GM19395 (cell line): ENCODE results near the gene LTC4S.
"Not testable (repeated sequence)": the region's sequence is repeated elsewhere in the genome, so short reads cannot be mapped to it uniquely, and the experiment has no call there.

Source experiments
- ATAC-seq: cut with Tn5 transposase; IDR thresholded peaks from one replicate; pipeline ENCODE4 v1.9.1; 2021; ENCODE audit warnings: mild to moderate bottlenecking, moderate library complexity; ENCODE audit not compliant: unreplicated experiment

LTC4S gene

GRCh38 chr5:179823937-179824744, 30.4 kb downstream of the LTC4S start:
- no peak for ATAC-seq

GRCh38 chr5:179824745-179825112, 30.9 kb downstream of the LTC4S start:
- no peak for ATAC-seq

- no peak for ATAC-seq
These were observed 31.9 kb downstream of the LTC4S start for GRCh38 chr5:179825655-179826182.

DNA sequence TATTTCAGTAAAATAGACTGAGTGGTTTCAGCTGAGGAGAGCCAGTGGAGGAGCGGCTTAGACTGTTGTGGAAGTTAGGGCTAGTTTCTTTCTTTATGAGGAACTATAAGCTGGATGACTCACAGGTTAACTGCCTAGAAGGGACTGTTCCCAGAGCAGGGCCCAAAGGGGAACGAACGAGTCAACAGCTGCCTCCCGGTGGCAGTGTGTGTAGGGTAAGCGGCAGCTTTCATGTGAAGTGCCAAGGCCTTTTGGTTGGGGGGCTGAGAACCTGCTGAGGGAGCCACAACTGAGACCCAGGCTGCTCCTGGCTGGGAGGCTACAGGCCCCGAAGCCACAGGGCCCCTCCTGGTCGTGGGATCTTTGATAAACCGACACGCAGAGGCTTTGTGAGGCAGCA, 33.9 kb downstream of the LTC4S start:
- ATAC-seq = no peak

GRCh38 chr5:179828756-179829421, 35.1 kb downstream of the LTC4S start:
- ATAC-seq = no peak

DNA sequence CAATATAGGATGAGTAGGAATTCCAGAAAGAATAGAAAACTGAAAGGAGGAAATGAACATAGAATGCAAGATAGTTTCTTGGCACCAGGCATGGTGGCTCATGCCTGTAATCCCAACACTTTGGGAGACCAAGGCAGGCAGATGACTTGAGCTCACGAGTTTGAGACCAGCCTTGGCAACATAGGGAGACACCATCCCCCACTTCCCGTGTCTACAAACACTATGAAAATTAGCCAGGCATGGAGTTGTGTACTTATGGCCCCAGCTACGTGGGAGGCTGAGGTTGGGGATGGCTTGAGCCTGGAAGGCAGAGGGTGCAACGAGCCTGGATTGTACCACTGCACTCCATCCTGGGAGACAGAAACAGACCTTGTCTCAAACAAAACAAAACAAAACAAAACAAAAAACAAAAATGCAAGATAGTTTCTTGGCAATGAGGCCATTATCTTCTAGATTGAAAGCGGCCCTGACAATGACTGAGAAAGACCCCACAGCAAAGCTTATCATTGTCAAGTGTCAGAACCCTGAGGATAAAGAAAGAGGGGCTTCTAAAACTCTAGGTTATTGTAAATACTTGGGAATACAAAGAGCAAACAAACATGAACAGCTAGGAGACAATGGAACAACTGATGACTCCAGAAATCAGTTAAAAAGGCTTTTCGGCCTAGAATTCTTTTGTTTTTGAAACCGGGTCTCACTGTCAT, 36.1 kb downstream of the LTC4S start:
- no peak for ATAC-seq

DNA sequence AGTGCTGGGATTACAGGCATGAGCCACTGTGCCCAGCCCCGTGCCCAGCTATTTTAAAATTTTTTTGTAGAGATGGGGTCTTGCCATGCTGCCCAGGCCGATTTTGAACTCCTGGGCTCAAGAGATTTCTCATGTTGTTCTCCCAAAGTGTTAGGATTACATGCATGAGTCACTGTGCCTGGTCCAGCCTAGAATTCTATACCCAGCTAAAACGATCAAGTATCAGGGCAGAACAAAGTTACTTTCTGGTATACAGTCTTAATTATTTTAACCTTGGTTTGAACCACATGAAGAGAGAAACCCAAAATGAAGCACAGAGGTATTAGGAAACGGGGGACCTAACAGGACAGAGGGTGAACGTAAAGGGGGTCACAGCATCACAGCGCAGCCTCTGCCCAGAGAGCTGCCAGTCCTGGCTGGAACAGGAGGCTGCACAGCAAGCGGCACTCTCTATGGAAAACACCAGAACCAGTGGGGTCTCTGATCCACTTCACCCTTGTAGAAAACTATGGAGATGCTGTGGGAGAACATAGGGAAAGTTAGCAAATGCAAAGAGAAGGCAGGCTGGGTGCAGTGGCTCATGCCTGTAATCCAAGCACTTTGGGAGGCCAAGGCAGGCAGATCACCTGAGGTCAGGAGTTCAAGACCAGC, 37.2 kb downstream of the LTC4S start:
- no peak for ATAC-seq

DNA sequence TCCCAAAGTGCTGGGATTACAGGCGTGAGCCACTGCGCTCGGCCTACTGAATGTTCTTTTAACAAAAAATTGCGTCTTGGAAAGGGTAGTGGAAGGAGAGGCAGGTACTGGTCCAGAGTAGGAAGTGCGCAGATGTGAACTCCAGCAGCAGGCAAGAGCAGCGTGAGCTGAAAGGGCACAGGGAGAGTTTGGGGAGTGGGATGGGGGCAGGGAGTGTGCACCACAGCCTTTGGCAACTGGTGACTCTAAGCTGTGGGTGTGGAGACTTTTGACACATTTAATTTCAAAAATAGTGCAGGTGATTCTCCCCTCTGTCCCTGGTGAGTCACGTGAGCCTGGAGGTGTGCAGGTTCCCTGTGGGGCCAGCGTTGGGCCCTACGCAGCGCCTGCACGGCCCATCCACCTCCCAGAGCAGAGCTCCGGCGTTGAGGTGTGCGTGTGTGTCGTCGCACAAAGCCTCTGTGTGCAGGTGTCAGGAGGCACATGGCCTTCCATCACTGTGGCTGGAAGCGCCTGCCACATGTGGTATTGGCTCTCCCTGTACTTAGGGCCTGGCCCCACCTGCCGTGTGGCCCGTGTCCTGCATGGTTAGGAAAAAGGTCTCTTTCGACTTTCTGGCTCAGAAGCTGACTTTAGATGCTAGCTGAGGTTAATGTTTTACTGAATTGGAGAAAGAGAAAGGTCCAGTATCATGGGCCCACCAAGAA, 38.4 kb downstream of the LTC4S start:
- ATAC-seq = no peak

- no peak for ATAC-seq
These were observed 39.4 kb downstream of the LTC4S start for GRCh38 chr5:179833056-179833708.

DNA sequence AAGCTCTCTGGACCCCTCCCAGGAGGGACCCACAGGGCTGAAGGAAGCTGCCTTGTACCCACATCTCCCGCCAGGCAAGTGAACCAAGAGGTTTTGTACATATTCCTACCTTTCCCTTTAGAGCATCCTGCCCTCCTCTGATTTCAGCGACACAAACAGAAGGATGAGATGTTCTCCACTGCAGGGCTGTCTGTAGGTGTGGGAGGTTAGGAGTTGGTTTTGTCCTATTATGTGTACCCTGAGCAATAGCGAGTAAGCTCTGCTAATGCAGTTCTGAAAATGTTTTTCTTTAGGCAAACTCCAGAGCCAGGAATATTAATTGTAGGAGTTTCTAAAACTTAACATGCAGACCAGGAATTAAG, 39.9 kb downstream of the LTC4S start:
- no peak for ATAC-seq

DNA sequence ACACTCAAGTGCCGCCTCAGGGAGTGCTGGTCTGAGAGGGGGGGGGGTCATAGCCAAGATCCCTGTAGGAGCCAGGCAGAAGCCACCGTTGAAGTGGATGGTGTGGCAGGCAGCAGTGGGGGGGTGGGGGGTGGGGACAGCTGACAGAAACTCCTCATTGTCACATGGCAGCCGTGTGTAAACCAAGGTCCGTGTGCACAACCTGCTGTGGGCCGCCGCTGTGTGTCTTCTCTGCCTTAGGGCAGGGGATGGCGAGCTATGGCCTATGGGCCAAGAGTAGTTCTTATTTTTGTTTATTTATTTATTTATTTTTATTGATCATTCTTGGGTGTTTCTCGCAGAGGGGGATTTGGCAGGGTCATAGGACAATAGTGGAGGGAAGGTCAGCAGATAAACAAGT, 40.3 kb downstream of the LTC4S start:
- no peak for ATAC-seq

DNA sequence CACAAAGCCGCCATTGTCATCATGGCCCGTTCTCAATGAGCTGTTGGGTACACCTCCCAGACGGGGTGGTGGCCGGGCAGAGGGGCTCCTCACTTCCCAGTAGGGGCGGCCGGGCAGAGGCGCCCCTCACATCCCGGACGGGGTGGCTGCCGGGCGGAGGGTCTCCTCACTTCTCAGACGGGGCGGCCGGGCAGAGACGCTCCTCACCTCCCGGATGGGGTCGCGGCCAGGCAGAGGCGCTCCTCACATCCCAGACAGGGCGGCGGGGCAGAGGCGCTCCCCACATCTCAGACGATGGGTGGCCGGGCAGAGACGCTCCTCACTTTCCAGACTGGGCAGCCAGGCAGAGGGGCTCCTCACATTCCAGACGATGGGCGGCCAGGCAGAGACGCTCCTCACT, 41.1 kb downstream of the LTC4S start:
- ATAC-seq = not testable (repeated sequence)

- ATAC-seq = peak; percentile 70
These were observed 42.6 kb downstream of the LTC4S start for GRCh38 chr5:179836225-179837019.

DNA sequence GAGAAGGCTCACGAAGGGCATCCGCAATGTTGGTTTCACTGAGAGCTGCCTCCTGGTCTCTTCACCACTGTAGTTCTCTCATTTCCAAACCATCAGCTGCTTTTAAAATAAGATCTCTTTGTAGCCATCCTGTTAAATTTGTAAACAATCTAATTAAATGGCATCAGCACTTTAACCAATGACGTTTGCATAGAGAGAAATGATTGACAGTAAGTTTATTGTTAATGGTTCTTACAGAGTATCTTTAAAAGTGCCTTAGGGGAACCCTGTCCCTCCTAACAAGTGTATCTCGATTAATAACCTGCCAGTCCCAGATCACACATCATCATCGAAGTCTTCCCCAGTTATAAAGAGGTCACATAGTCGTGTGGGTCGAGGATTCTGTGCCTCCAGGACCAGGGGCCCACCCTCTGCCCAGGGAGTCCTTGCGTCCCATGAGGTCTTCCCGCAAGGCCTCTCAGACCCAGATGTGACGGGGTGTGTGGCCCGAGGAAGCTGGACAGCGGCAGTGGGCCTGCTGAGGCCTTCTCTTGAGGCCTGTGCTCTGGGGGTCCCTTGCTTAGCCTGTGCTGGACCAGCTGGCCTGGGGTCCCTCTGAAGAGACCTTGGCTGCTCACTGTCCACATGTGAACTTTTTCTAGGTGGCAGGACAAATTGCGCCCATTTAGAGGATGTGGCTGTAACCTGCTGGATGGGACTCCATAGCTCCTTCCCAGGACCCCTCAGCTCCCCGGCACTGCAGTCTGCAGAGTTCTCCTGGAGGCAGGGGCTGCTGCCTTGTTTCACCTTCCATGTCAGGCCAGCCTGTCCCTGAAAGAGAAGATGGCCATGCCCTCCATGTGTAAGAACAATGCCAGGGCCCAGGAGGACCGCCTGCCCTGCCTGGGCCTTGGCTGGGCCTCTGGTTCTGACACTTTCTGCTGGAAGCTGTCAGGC, 43.6 kb downstream of the LTC4S start:
- no peak for ATAC-seq

- ATAC-seq = no peak
These were observed 45.8 kb downstream of the LTC4S start for GRCh38 chr5:179839328-179840256.

GRCh38 chr5:179840321-179840720, 46.5 kb downstream of the LTC4S start:
- ATAC-seq = no peak

DNA sequence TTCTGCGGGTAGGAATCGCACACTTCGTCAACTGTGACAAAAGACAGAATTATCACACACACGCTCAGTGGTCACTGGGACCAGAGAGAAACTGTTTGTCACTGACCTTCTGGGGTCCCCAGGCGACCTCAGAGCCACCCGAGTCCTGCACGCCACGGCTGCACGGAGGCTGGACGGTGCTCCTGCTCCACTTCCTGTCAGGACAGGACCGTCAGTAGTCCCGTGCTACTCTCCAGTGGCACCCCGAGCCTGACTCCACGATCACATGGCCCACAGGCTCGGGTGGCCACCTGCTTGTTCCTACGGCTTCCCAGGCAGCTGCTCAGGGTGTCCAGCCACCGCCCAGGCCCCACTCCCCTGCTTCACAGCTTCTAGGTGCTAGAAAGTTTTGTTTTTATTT, 47.0 kb downstream of the LTC4S start:
- no peak for ATAC-seq
